HepG2 (cell line): ENCODE measurements around the gene C16orf89. TPM values are rescaled to one million over a fixed set of nuclear protein-coding genes. Genes with fewer than 3 reads are reported as not detected.

Experiments used
- ATF7 ChIP-seq, 2 experiments: fragments of 450-650 bp in 1 of 2; sonication (generic) in 1 of 2; formaldehyde crosslinking in 1 of 2; IDR thresholded peaks; 2 replicates each; pipeline versions ENCODE4 v1.4.0 to v1.6.1; 2016 to 2020; ENCODE audit warnings: antibody characterized with exemption in 1 of 2, mild to moderate bottlenecking in 1 of 2, missing genetic modification reagents in 1 of 2
- CC2D1A ChIP-seq: sonication (generic); formaldehyde crosslinking; IDR thresholded peaks from 2 replicates; pipeline ENCODE4 v1.8.1; 2023; ENCODE audit warnings: mild to moderate bottlenecking, missing genetic modification reagents
- DMAP1 ChIP-seq: IDR thresholded peaks from 2 replicates; pipeline ENCODE4 v1.6.1; 2016
- DPF2 ChIP-seq: sonication (generic); formaldehyde crosslinking; IDR thresholded peaks from 2 replicates; pipeline ENCODE4 v1.4.0; 2020; ENCODE audit warnings: mild to moderate bottlenecking, low read depth, missing genetic modification reagents, borderline replicate concordance
- ESRRA ChIP-seq: sonication (generic); formaldehyde crosslinking; IDR thresholded peaks from 2 replicates; pipeline ENCODE4 v1.5.1; 2020; ENCODE audit warnings: mild to moderate bottlenecking, low read depth, missing genetic modification reagents
- FOXA3 ChIP-seq: IDR thresholded peaks from 2 replicates; pipeline ENCODE4 v1.6.1; 2016; ENCODE audit warnings: missing genetic modification reagents, missing compliant biosample characterization
- GTF3A ChIP-seq: sonication (generic); formaldehyde crosslinking; conservative IDR thresholded peaks from 2 replicates; pipeline ENCODE4 v1.4.0; 2020; ENCODE audit warnings: mild to moderate bottlenecking, missing genetic modification reagents
- KLF15 ChIP-seq: sonication (generic); formaldehyde crosslinking; IDR thresholded peaks from 2 replicates; pipeline ENCODE4 v1.8.1; 2023; ENCODE audit warnings: borderline replicate concordance, mild to moderate bottlenecking, inconsistent platforms, missing genetic modification reagents, mixed read lengths
- MAZ ChIP-seq, 2 experiments: sonication (generic) in 1 of 2; formaldehyde crosslinking in 1 of 2; IDR thresholded peaks; 2 replicates each; pipeline versions ENCODE4 v1.5.0 to v1.6.1; 2012 to 2020; ENCODE audit warnings: low read depth in 2 of 2, mild to moderate bottlenecking in 2 of 2, borderline replicate concordance in 1 of 2, improper control_type of control experiment in 1 of 2, low read length in 1 of 2, missing genetic modification reagents in 1 of 2, moderate library complexity in 1 of 2
- NFKBIZ ChIP-seq: IDR thresholded peaks from 2 replicates; pipeline ENCODE4 v1.6.1; 2018; ENCODE audit warnings: missing genetic modification reagents, missing compliant biosample characterization
- PHF21A ChIP-seq: sonication (generic); formaldehyde crosslinking; IDR thresholded peaks from 2 replicates; pipeline ENCODE4 v1.5.0; 2020; ENCODE audit warnings: mild to moderate bottlenecking, missing genetic modification reagents
- RAD51 ChIP-seq: fragments of 450-650 bp; IDR thresholded peaks from 2 replicates; pipeline ENCODE4 v1.6.1; 2016; ENCODE audit warnings: borderline replicate concordance
- SP2 ChIP-seq: sonication (generic); formaldehyde crosslinking; IDR thresholded peaks from 2 replicates; pipeline ENCODE4 v1.5.1; 2020; ENCODE audit warnings: mild to moderate bottlenecking, missing genetic modification reagents
- TCF12 ChIP-seq, 2 experiments: fragments of 450-650 bp in 1 of 2; sonication (generic) in 1 of 2; formaldehyde crosslinking in 1 of 2; IDR thresholded peaks; 2 replicates each; pipeline versions ENCODE4 v1.6.1 to v1.8.0; 2017 to 2022; ENCODE audit warnings: antibody characterized with exemption in 1 of 2, mild to moderate bottlenecking in 1 of 2, missing genetic modification reagents in 1 of 2, moderate library complexity in 1 of 2
- TSC22D2 ChIP-seq: sonication (generic); formaldehyde crosslinking; IDR thresholded peaks from 2 replicates; pipeline ENCODE4 v1.5.1; 2020; ENCODE audit warnings: missing genetic modification reagents, mild to moderate bottlenecking, borderline replicate concordance
- ZFP1 ChIP-seq: IDR thresholded peaks from 2 replicates; pipeline ENCODE4 v1.6.1; 2016
- ZFYVE20 ChIP-seq: sonication (generic); formaldehyde crosslinking; IDR thresholded peaks from 2 replicates; pipeline ENCODE4 v1.8.0; 2023; ENCODE audit warnings: low read depth, mild to moderate bottlenecking, moderate library complexity, missing genetic modification reagents, borderline replicate concordance
- ZNF333 ChIP-seq: sonication (generic); formaldehyde crosslinking; IDR thresholded peaks from 2 replicates; pipeline ENCODE4 v1.4.0; 2020; ENCODE audit warnings: mild to moderate bottlenecking, missing genetic modification reagents, borderline replicate concordance
- ZNF431 ChIP-seq: sonication (generic); formaldehyde crosslinking; IDR thresholded peaks from 2 replicates; pipeline ENCODE4 v1.9.0; 2022; ENCODE audit warnings: missing genetic modification reagents, low read depth, mild to moderate bottlenecking, borderline replicate concordance
- ZNF557 ChIP-seq: sonication (generic); formaldehyde crosslinking; IDR thresholded peaks from 2 replicates; pipeline ENCODE4 v1.4.0; 2020; ENCODE audit warnings: missing genetic modification reagents
- ZNF605 ChIP-seq: sonication (generic); formaldehyde crosslinking; IDR thresholded peaks from 2 replicates; pipeline ENCODE4 v1.8.0; 2022; ENCODE audit warnings: mild to moderate bottlenecking, missing genetic modification reagents
- ZNF7 ChIP-seq: IDR thresholded peaks from 2 replicates; pipeline ENCODE4 v1.6.1; 2016; ENCODE audit warnings: missing biosample characterization, missing genetic modification reagents
- ZNF792 ChIP-seq: IDR thresholded peaks from 2 replicates; pipeline ENCODE4 v1.6.1; 2016
- ZSCAN29 ChIP-seq: sonication (generic); formaldehyde crosslinking; conservative IDR thresholded peaks from 2 replicates; pipeline ENCODE4 v1.4.0; 2020; ENCODE audit warnings: mild to moderate bottlenecking, missing genetic modification reagents
- polyA plus RNA-seq, 8 experiments: library from polyadenylated mRNA; depleted of rRNA in 3 of 8; stranded (reverse) in 7 of 8; unstranded in 1 of 8; fragments of >200 nt; fragmentation: Illumina TruSeq in 4 of 8; extraction: Trizol in 4 of 8; gene quantifications; 2 replicates each; pipeline versions ENCODE4 v1.2.1 to v1.2.3, GENCODE V29; 2011 to 2016; ENCODE audit warnings: low read depth in 4 of 8, missing spikeins in 1 of 8, mixed read lengths in 1 of 8; ENCODE audit not compliant: insufficient read depth in 1 of 8
- total RNA-seq, 5 experiments: library from RNA; depleted of rRNA; stranded (reverse); fragments of >200 nt; fragmentation: Illumina TruSeq; extraction: Trizol; gene quantifications; 2 replicates each; pipeline ENCODE4 v1.2.3, GENCODE V29; 2016; ENCODE audit warnings: low read depth in 1 of 5
- TF ChIP-seq, protein P1 (sequence below): sonication (generic); formaldehyde crosslinking; IDR thresholded peaks from 2 replicates; pipeline ENCODE4 v1.5.0; 2020; ENCODE audit warnings: missing genetic modification reagents
- TF ChIP-seq, protein P2 (sequence below): sonication (generic); formaldehyde crosslinking; IDR thresholded peaks from 2 replicates; pipeline ENCODE4 v1.5.0; 2020; ENCODE audit warnings: mild to moderate bottlenecking, missing genetic modification reagents, moderate library complexity

The C16orf89 gene
- total and polyA plus RNA-seq, 2 of the 13 experiments (the other 11 are each of a cell fraction or from before 2014, with no cell fraction given), result 1.9 to 3.4 TPM

DNA sequence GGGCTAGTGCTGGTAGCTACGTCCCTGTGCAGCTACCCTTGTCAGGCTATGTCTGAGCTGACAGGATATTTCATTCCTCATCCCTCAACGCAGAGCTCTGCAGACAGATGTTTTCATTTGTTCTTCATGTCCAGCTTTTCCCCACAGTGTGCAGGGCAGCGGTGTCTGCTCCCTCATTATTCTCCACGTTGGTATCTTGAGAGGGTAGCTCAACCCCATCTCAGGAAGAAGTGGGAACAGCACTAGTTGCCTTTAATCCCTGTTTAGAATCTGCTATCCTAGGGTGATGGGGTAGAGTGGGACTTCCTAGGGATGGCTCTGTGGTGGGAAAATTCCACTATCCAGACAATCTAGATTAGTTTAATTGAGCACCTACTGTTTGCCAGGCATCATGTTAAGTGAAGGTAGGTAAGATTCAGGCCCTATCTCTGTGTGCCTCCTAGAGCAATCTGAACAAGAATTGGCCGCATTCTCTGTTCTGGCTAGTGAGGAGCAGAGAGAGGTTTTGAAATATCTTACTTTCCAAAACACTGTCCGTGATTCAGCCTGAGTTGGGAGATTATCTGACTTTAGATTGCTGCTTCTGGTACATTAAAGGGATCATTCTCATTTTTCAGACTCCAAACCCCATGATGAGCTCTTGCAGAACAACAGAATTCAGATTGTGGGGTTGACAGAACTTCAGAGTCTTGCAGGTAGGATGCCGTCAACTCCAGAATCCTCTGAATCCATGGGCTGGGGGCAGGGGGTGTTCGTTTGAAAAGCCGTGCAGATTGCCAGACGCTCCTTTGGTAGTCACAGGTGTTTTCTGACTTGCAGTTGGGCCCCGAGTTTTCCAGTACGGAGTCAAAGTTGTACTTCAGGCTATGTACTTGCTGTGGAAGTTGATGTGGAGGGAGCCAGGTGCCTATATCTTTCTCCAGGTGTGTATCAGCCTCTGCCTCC is 6.8 kb upstream of the C16orf89 start (continued):
- TF ChIP-seq, protein P1, sequence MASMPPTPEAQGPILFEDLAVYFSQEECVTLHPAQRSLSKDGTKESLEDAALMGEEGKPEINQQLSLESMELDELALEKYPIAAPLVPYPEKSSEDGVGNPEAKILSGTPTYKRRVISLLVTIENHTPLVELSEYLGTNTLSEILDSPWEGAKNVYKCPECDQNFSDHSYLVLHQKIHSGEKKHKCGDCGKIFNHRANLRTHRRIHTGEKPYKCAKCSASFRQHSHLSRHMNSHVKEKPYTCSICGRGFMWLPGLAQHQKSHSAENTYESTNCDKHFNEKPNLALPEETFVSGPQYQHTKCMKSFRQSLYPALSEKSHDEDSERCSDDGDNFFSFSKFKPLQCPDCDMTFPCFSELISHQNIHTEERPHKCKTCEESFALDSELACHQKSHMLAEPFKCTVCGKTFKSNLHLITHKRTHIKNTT, result 0 out of 2 replicates have a peak, but pooled peaks have one; percentile 75
- TF ChIP-seq GTF3A (CRISPR knock-in tag), result 0 out of 2 replicates have a peak, but pooled peaks have one; percentile 75
- TF ChIP-seq ZNF557, result no peak
- TF ChIP-seq ATF7 (IDR thresholded peaks at IDR 0.05), result no peak
- TF ChIP-seq ATF7 (CRISPR knock-in tag; IDR thresholded peaks at IDR 0.05), result no peak
- 0 out of 2 replicates have a peak, but pooled peaks have one; percentile 9 for TF ChIP-seq ZSCAN29 (CRISPR knock-in tag)
- no peak for TF ChIP-seq TSC22D2 (CRISPR knock-in tag)
- 0 out of 2 replicates have a peak, but pooled peaks have one; percentile 2 for TF ChIP-seq DMAP1 (CRISPR knock-in tag)
- TF ChIP-seq MAZ (IDR thresholded peaks at IDR 0.05; ENCODE audit: borderline replicate concordance, low read depth, low read length), result no peak
- TF ChIP-seq MAZ (CRISPR knock-in tag; IDR thresholded peaks at IDR 0.05; ENCODE audit: low read depth), result no peak
- TF ChIP-seq, protein P2, sequence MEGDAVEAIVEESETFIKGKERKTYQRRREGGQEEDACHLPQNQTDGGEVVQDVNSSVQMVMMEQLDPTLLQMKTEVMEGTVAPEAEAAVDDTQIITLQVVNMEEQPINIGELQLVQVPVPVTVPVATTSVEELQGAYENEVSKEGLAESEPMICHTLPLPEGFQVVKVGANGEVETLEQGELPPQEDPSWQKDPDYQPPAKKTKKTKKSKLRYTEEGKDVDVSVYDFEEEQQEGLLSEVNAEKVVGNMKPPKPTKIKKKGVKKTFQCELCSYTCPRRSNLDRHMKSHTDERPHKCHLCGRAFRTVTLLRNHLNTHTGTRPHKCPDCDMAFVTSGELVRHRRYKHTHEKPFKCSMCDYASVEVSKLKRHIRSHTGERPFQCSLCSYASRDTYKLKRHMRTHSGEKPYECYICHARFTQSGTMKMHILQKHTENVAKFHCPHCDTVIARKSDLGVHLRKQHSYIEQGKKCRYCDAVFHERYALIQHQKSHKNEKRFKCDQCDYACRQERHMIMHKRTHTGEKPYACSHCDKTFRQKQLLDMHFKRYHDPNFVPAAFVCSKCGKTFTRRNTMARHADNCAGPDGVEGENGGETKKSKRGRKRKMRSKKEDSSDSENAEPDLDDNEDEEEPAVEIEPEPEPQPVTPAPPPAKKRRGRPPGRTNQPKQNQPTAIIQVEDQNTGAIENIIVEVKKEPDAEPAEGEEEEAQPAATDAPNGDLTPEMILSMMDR (CRISPR knock-in tag), result no peak
- 0 out of 2 replicates have a peak, but pooled peaks have one; percentile 8 for TF ChIP-seq ZNF605
- no peak for TF ChIP-seq ZNF333
- no peak for TF ChIP-seq ZNF7
- TF ChIP-seq RAD51, result no peak
- 0 out of 2 replicates have a peak, but pooled peaks have one; percentile 0 for TF ChIP-seq ESRRA
- no peak for TF ChIP-seq CC2D1A
- TF ChIP-seq KLF15 (CRISPR knock-in tag), result 0 out of 2 replicates have a peak, but pooled peaks have one; percentile 9
- no peak for TF ChIP-seq ZFP1 (CRISPR knock-in tag)
- TF ChIP-seq ZNF792 (CRISPR knock-in tag), result no peak
- no peak for TF ChIP-seq TCF12 (IDR thresholded peaks at IDR 0.05)
- TF ChIP-seq TCF12 (CRISPR knock-in tag; IDR thresholded peaks at IDR 0.05), result no peak
- no peak for TF ChIP-seq ZFYVE20
- TF ChIP-seq SP2 (CRISPR knock-in tag), result no peak
- 0 out of 2 replicates have a peak, but pooled peaks have one; percentile 7 for TF ChIP-seq PHF21A
- no peak for TF ChIP-seq FOXA3
- TF ChIP-seq NFKBIZ, result no peak
- peak; percentile 78; the same call in 1 of the 2 replicates for TF ChIP-seq ZNF431
- TF ChIP-seq DPF2 (CRISPR knock-in tag), result 0 out of 2 replicates have a peak, but pooled peaks have one; percentile 25
